HepG2 (cell line): ENCODE data around the gene VSTM2A. TPM values are rescaled to one million over a fixed set of nuclear protein-coding genes. Genes with fewer than 3 reads are reported as not detected.

Source experiments
- ATAC-seq: fragments of 200-7000 bp; cut with Tn5 transposase; 3 replicates; pipeline ENCODE4 v1.9.1; 2020; ENCODE audit warnings: mild to moderate bottlenecking, moderate library complexity
- BruUV-seq: library from RNA; stranded (reverse); fragments of 400-500 nt; replicated peaks from 2 replicates; lab custom pipeline; 2021; lab: Mats Ljungman, UMichigan
- CTCF ChIA-PET: fragments of 300-600 bp; formaldehyde crosslinking; extraction: SDS; loops from one replicate; lab custom pipeline; 2021; ENCODE audit warnings: low total read pairs, inconsistent platforms, low intra/inter-chr PET ratio; lab: Yijun Ruan, JAX
- POLR2A ChIA-PET: fragments of 350-600 bp; sonication (Branson Sonifier 250); formaldehyde crosslinking; loops from one replicate; lab custom pipeline; 2020; ENCODE audit warnings: antibody characterized with exemption, inconsistent platforms; lab: Yijun Ruan, JAX
- DNase-seq: peaks from one replicate; pipeline ENCODE4 v3.0.0-alpha.2; 2015; ENCODE audit warnings: low spot score
- FAIRE-seq: peaks from 3 replicates; lab custom pipeline; 2011; peaks lifted over from hg19 to GRCh38; lab: Jason Lieb, UNC
- H2AFZ ChIP-seq: one replicate; pipeline ENCODE4 v1.6.1; 2011; ENCODE audit warnings: low read length, inconsistent platforms
- H3K27ac ChIP-seq: fragments of 300-600 bp; 3 replicates; pipeline ENCODE4 v1.8.0; 2011; ENCODE audit warnings: mixed run types, mild to moderate bottlenecking, mixed read lengths, low read length, inconsistent platforms; ENCODE audit not compliant: insufficient read depth; ENCODE audit errors: extremely low read length
- H3K27me3 ChIP-seq, 2 experiments: fragments of 200-600 bp in 1 of 2; 2 replicates in 1 of 2; 3 replicates in 1 of 2; pipeline versions ENCODE4 v1.6.0 to v1.8.0; 2011; ENCODE audit warnings: low read length in 2 of 2, mild to moderate bottlenecking in 2 of 2, moderate library complexity in 2 of 2, inconsistent platforms in 1 of 2; ENCODE audit not compliant: insufficient read depth in 2 of 2, control insufficient read depth in 1 of 2
- H3K36me3 ChIP-seq, 2 experiments: fragments of 200-600 bp in 1 of 2; replicated peaks in 1 of 2; 2 replicates in 1 of 2; 3 replicates in 1 of 2; pipeline versions ENCODE4 v1.5.1 to v1.8.0; 2011; ENCODE audit warnings: low read length in 2 of 2, inconsistent platforms in 1 of 2; ENCODE audit not compliant: insufficient read depth in 2 of 2, control insufficient read depth in 1 of 2
- H3K4me1 ChIP-seq: 2 replicates; pipeline ENCODE4 v1.5.1; 2012; ENCODE audit warnings: low read length, inconsistent platforms; ENCODE audit not compliant: insufficient read depth
- H3K4me2 ChIP-seq: 2 replicates; pipeline ENCODE4 v1.6.0; 2011; ENCODE audit warnings: low read depth, low read length, inconsistent platforms
- H3K4me3 ChIP-seq, 3 experiments: fragments of 200-600 bp in 1 of 3; sonication (generic), shearing (Covaris generic) in 1 of 3; replicated peaks in 1 of 3; 2 replicates each; pipeline ENCODE4 v1.5.1; 2011 to 2016; ENCODE audit warnings: low read length in 3 of 3, inconsistent platforms in 2 of 3, low read depth in 2 of 3, mild to moderate bottlenecking in 2 of 3, control low read depth in 1 of 3, mixed read lengths in 1 of 3; ENCODE audit not compliant: insufficient read depth in 1 of 3
- H3K79me2 ChIP-seq: one replicate; pipeline ENCODE4 v1.6.1; 2011; ENCODE audit warnings: low read length, inconsistent platforms; ENCODE audit not compliant: insufficient read depth
- H3K9ac ChIP-seq: 2 replicates; pipeline ENCODE4 v1.6.0; 2011; ENCODE audit warnings: mild to moderate bottlenecking, low read depth, low read length, inconsistent platforms; ENCODE audit not compliant: insufficient read depth
- H3K9me3 ChIP-seq: 2 replicates; pipeline ENCODE4 v1.5.1; 2012; ENCODE audit warnings: mild to moderate bottlenecking, low read length
- H4K20me1 ChIP-seq: 2 replicates; pipeline ENCODE4 v1.6.0; 2011; ENCODE audit warnings: inconsistent platforms, mild to moderate bottlenecking, low read length, moderate library complexity; ENCODE audit not compliant: insufficient read depth
- AGO1 ChIP-seq: fragments of 200-400 bp; formaldehyde crosslinking; IDR thresholded peaks from 2 replicates; pipeline ENCODE4 v1.6.1; 2017; ENCODE audit warnings: mild to moderate bottlenecking, low read depth, low read length, moderate library complexity; ENCODE audit not compliant: poor library complexity, severe bottlenecking
- FOXC1 ChIP-seq: sonication (generic); formaldehyde crosslinking; IDR thresholded peaks from 2 replicates; pipeline ENCODE4 v1.8.0; 2022; ENCODE audit warnings: mild to moderate bottlenecking, missing genetic modification reagents, borderline replicate concordance
- HES4 ChIP-seq: sonication (generic); formaldehyde crosslinking; IDR thresholded peaks from 2 replicates; pipeline ENCODE4 v1.9.0; 2021; ENCODE audit warnings: mild to moderate bottlenecking, missing genetic modification reagents, borderline replicate concordance
- MIER2 ChIP-seq: IDR thresholded peaks from 2 replicates; pipeline ENCODE4 v1.6.1; 2016; ENCODE audit warnings: missing biosample characterization, missing genetic modification reagents
- MZF1 ChIP-seq: sonication (generic); formaldehyde crosslinking; IDR thresholded peaks from 2 replicates; pipeline ENCODE4 v1.8.1; 2023; ENCODE audit warnings: mild to moderate bottlenecking, missing genetic modification reagents, borderline replicate concordance
- PHF5A ChIP-seq: IDR thresholded peaks from one replicate; pipeline ENCODE4 v1.6.1; 2018; ENCODE audit warnings: low read depth, missing genetic modification reagents; ENCODE audit not compliant: unreplicated experiment
- TCF7L2 ChIP-seq: IDR thresholded peaks from 2 replicates; pipeline ENCODE4 v1.6.1; 2011; ENCODE audit warnings: mild to moderate bottlenecking, low read depth, low read length, moderate library complexity
- ZNF256 ChIP-seq: sonication (generic); formaldehyde crosslinking; conservative IDR thresholded peaks from 2 replicates; pipeline ENCODE4 v1.4.0; 2020; ENCODE audit warnings: missing genetic modification reagents
- WGBS: methylation state at CpG from one replicate; pipeline ENCODE4 v1.1.6; 2017; ENCODE audit warnings: low lambda C conversion rate; 5-methylcytosine and 5-hydroxymethylcytosine counted together
- in situ Hi-C: cut with HindIII; loops from 2 replicates; pipeline ENCODE4 v1.10.0; 2017; ENCODE audit warnings: low pct_unique_long_range_greater_than_20kb; ENCODE audit not compliant: extremely low pct_ligation_motif_present
- intact Hi-C: fragments of 100-400 bp; cut with micrococcal nuclease; formaldehyde crosslinking; loops from one replicate; pipeline ENCODE4 v1.10.0; 2022; ENCODE audit not compliant: unreplicated experiment
- polyA plus RNA-seq, 8 experiments: library from polyadenylated mRNA; depleted of rRNA in 3 of 8; stranded (reverse) in 7 of 8; unstranded in 1 of 8; fragments of >200 nt; fragmentation: Illumina TruSeq in 4 of 8; extraction: Trizol in 4 of 8; gene quantifications; 2 replicates each; pipeline versions ENCODE4 v1.2.1 to v1.2.3, GENCODE V29; 2011 to 2016; ENCODE audit warnings: low read depth in 4 of 8, missing spikeins in 1 of 8, mixed read lengths in 1 of 8; ENCODE audit not compliant: insufficient read depth in 1 of 8
- total RNA-seq, 5 experiments: library from RNA; depleted of rRNA; stranded (reverse); fragments of >200 nt; fragmentation: Illumina TruSeq; extraction: Trizol; gene quantifications; 2 replicates each; pipeline ENCODE4 v1.2.3, GENCODE V29; 2016; ENCODE audit warnings: low read depth in 1 of 5
- TF ChIP-seq, protein P1 (sequence below): sonication (generic); formaldehyde crosslinking; IDR thresholded peaks from 2 replicates; pipeline ENCODE4 v1.5.0; 2020; ENCODE audit warnings: mild to moderate bottlenecking, missing genetic modification reagents
- TF ChIP-seq, protein P2 (sequence below): IDR thresholded peaks from 2 replicates; pipeline ENCODE4 v1.6.1; 2016; ENCODE audit warnings: missing genetic modification reagents, missing compliant biosample characterization
- TF ChIP-seq, protein P3 (sequence below), 2 experiments: IDR thresholded peaks; 2 replicates each; pipeline ENCODE4 v1.6.1; 2011 to 2012; ENCODE audit warnings: low read length in 2 of 2, borderline replicate concordance in 1 of 2, low read depth in 1 of 2, mild to moderate bottlenecking in 1 of 2, moderate library complexity in 1 of 2

Gene VSTM2A
- total and polyA plus RNA-seq, 2 of the 13 experiments (the other 11 are each of a cell fraction or from before 2014, with no cell fraction given), result not detected

DNA sequence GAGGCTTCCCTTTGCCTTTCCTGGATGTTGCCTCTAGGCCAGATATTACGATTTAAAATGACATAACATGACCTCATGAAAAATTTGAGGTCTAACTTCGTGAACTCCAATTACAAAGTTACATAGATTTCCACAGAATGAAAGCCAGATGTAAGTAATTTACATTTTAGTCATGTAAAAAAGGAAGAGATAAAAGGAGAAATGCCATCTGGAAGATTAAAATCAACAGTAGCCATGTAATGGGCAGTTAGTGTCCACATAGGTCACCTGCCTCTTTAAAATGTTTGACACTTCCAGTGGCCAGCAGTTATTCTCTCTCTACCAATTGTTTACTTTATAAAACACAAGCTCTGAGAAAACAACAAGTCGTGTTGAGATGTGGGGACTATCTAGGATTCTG lies 4.1 kb upstream of the VSTM2A start (continued):
- no peak for TF ChIP-seq TCF7L2
- TF ChIP-seq, protein P1, sequence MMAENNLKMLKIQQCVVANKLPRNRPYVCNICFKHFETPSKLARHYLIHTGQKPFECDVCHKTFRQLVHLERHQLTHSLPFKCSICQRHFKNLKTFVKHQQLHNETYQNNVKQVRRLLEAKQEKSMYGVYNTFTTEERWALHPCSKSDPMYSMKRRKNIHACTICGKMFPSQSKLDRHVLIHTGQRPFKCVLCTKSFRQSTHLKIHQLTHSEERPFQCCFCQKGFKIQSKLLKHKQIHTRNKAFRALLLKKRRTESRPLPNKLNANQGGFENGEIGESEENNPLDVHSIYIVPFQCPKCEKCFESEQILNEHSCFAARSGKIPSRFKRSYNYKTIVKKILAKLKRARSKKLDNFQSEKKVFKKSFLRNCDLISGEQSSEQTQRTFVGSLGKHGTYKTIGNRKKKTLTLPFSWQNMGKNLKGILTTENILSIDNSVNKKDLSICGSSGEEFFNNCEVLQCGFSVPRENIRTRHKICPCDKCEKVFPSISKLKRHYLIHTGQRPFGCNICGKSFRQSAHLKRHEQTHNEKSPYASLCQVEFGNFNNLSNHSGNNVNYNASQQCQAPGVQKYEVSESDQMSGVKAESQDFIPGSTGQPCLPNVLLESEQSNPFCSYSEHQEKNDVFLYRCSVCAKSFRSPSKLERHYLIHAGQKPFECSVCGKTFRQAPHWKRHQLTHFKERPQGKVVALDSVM (CRISPR knock-in tag), result no peak
- no peak for TF ChIP-seq MZF1 (CRISPR knock-in tag)
- TF ChIP-seq, protein P2, sequence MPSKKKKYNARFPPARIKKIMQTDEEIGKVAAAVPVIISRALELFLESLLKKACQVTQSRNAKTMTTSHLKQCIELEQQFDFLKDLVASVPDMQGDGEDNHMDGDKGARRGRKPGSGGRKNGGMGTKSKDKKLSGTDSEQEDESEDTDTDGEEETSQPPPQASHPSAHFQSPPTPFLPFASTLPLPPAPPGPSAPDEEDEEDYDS, result no peak
- no peak for TF ChIP-seq FOXC1 (CRISPR knock-in tag)
- TF ChIP-seq HES4 (CRISPR knock-in tag), result no peak
- TF ChIP-seq ZNF256 (CRISPR knock-in tag), result no peak
- TF ChIP-seq AGO1, result no peak

DNA sequence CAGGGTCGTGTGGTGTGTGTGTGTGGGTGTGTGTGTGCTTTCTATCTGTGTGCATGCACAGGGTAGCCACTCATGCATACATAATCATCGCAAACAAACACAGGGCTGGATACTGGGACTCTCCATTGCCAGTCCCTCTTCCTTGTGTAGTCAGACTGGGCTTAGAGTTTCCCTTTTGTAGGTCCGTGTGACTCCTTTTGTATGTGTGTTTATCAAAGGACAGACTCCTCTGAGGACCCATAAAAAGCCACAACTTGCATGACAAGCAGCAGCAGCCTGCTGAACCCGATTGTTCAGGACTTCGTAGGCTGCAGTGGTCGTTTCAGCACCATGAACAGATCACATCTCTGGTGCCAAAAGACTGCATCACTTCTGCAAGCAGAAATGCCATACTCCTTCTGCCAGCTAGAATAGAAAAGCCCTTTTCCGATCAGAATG lies 895 bp downstream of the VSTM2A start:
- intact Hi-C loops, result no loop called here
- Histone ChIP-seq H3K36me3 (no peaks in the 10 kb centered on the region), H3K4me1 (no peaks in the 10 kb centered on the region), H3K9ac (no peak overlapping the region), H2AFZ (no peak overlapping the region), H3K27ac (no peak overlapping the region), H3K4me3 (no peak overlapping the region), H3K27me3 (peaks cover 0 to 41% of the 10 kb centered on the region in 2 experiments; a peak in 4 of 5 replicates), H3K4me2 (no peak overlapping the region), H3K79me2 (no peaks in the 10 kb centered on the region), H4K20me1 (no peaks in the 10 kb centered on the region), H3K9me3 (no peaks in the 10 kb centered on the region)
- FAIRE-seq, result no peak
- ChIA-PET POLR2A (no interaction called here), CTCF (no interaction called here)
- in situ Hi-C loops, result no loop called here
- no peak for ATAC-seq
- BruUV-seq, result no TSS peak
- TF ChIP-seq MIER2 (CRISPR knock-in tag), result peak; percentile 85
- no peak for TF ChIP-seq PHF5A (CRISPR knock-in tag)
- TF ChIP-seq, protein P3, sequence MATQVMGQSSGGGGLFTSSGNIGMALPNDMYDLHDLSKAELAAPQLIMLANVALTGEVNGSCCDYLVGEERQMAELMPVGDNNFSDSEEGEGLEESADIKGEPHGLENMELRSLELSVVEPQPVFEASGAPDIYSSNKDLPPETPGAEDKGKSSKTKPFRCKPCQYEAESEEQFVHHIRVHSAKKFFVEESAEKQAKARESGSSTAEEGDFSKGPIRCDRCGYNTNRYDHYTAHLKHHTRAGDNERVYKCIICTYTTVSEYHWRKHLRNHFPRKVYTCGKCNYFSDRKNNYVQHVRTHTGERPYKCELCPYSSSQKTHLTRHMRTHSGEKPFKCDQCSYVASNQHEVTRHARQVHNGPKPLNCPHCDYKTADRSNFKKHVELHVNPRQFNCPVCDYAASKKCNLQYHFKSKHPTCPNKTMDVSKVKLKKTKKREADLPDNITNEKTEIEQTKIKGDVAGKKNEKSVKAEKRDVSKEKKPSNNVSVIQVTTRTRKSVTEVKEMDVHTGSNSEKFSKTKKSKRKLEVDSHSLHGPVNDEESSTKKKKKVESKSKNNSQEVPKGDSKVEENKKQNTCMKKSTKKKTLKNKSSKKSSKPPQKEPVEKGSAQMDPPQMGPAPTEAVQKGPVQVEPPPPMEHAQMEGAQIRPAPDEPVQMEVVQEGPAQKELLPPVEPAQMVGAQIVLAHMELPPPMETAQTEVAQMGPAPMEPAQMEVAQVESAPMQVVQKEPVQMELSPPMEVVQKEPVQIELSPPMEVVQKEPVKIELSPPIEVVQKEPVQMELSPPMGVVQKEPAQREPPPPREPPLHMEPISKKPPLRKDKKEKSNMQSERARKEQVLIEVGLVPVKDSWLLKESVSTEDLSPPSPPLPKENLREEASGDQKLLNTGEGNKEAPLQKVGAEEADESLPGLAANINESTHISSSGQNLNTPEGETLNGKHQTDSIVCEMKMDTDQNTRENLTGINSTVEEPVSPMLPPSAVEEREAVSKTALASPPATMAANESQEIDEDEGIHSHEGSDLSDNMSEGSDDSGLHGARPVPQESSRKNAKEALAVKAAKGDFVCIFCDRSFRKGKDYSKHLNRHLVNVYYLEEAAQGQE (IDR thresholded peaks at IDR 0.05; ENCODE audit: borderline replicate concordance in 1 of 2, low read depth in 1 of 2, low read length in 2 of 2), result peak; percentile 11 to 85
- no peak for DNase-seq
- 20% methylated on average over 4 of the region's 7 CpGs for WGBS
